Epithelial cell of prostate (primary cell): Measurements from ENCODE around the gene CTTN.
"Not testable (repeated sequence)": the region's sequence is repeated elsewhere in the genome, so short reads cannot be mapped to it uniquely, and the experiment has no call there.

Source experiments
- DNase-seq: peaks from one replicate; pipeline ENCODE4 v3.0.0-alpha.2; 2011; ENCODE audit warnings: low read depth, low spot score
- H3K27ac ChIP-seq: fragments of 450-650 bp; 2 replicates; pipeline ENCODE4 v1.5.1; 2017; ENCODE audit warnings: mild to moderate bottlenecking

CTTN gene

DNA sequence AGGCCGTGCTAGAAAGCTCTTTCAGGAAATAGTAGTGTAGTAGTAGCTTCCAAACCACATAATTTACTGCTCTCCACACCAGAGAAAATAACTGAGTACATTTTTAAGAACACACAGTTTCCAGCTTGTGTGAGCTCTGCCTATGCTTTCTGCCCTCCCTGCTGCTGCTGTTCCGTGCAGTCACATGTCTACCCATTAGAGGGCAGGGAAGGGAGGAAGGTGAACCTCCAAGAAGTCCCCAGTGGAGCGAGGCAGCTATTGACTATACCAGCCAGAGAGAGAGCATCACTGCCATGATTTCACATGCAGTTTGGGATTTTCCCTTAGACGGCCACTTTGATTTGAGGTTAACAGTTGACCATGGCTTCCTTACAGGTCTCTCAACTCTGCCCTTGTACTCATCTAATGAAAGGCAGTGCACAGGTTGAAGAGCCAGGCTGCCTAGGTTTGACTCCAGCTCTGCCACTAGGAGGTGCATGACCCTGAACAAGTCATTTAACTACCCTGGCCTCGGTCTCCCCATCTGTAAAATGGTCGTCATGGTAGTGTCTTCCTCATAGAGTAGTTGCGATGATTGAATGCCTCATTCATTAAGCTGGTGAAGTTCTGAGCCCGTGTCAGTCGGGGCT is 19.7 kb upstream of the CTTN start:
- no peak overlapping the region for H3K27ac ChIP-seq
- no peak for DNase-seq

GRCh38 chr11:70381350-70381749 is 17.0 kb upstream of the CTTN start:
- DNase-seq: no peak
- no peak overlapping the region for H3K27ac ChIP-seq

DNA sequence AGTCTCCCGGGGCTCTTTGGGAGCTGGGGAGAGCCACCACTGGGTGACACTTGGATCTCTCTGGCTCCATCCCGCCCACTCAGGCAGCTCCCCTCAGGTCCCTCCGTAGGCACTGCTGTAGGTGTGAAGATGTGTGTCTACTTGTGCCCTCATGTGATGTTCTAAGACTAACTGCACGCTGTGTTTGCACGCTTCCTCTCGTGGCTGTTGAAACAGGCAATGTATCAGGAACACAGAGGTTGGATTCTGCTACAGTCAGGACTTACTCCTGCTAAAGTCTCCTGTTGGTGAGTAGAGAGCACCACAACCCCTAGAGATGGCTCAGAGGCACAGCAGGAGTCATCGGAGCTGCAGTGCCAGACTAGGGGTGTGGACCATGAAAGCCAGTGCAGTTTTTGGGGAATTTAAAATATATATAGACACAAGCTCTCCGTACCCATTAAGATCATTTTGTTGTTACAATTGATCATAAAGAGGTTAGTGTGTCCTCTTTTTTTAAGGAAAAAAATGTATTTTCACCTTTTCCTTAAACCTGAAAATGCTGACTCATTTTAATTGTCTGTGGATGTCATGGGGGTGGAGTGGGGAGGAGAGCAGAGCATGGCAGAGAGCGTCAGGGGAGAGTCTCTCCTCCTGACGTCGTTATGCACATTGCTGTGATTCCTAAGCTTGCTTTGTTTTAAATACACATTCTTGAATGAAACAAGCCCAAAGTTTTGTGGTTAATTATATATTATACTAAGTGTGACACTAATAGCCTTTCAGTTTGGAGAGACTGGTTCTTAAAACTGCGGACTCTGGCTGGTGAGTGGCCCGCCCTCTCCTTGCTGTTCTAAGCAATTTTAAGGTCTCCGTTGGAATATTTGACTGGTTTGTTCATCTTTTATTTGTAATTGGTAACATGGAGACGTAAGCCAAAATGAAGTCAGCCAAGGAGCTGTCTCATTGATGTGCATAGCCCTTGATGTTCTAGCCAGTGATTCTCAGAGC is 16.2 kb upstream of the CTTN start:
- no peak for DNase-seq
- H3K27ac ChIP-seq: no peak overlapping the region

- no peak for DNase-seq
- no peak overlapping the region for H3K27ac ChIP-seq
Observed at GRCh38 chr11:70383664-70384565, 14.4 kb upstream of the CTTN start.

- no peak overlapping the region for H3K27ac ChIP-seq
- DNase-seq: no peak
Observed at GRCh38 chr11:70384566-70385152, 13.7 kb upstream of the CTTN start.

DNA sequence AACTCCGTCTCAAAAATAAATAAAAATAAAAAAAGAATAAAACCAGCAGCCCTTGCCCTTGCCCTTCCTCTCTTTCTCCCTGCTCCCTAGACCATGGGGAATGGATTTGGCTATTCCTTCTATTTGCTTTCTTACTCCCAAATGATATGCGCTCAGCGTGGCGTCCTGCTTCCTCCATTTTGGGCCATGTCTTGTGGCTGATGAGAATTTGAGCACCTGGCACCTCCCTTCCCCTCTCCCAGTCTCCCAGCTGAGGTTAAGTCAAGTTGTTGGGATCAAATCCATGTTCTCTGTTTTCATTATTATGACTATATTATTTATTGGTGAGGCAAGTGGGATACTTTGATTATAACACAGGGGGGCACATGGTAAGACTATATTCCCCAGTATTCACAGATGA is 10.8 kb upstream of the CTTN start:
- no peak overlapping the region for H3K27ac ChIP-seq
- no peak for DNase-seq

DNA sequence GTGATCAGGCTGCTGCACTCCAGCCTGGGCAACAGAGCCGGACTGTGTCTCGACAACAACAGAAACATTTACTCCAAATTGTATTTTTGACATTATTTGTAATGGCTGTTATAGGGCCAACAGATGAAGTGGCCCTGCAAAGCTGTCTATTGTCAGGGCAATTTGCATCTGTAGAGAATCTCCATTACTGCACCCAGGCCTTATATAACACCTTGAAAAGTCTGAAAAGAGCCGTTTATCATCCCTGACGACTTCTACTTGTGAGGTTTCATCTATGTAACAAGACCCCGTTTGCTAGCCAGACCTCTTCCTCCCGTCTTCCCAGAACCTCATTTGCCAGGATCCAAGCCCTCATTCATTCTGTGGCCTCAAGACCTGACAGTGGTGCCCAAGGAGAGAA is 9.1 kb upstream of the CTTN start:
- no peak for DNase-seq
- H3K27ac ChIP-seq: no peak overlapping the region

- DNase-seq, H3K27ac ChIP-seq: not testable (repeated sequence)
Observed at GRCh38 chr11:70390882-70391281, 7.4 kb upstream of the CTTN start.

DNA sequence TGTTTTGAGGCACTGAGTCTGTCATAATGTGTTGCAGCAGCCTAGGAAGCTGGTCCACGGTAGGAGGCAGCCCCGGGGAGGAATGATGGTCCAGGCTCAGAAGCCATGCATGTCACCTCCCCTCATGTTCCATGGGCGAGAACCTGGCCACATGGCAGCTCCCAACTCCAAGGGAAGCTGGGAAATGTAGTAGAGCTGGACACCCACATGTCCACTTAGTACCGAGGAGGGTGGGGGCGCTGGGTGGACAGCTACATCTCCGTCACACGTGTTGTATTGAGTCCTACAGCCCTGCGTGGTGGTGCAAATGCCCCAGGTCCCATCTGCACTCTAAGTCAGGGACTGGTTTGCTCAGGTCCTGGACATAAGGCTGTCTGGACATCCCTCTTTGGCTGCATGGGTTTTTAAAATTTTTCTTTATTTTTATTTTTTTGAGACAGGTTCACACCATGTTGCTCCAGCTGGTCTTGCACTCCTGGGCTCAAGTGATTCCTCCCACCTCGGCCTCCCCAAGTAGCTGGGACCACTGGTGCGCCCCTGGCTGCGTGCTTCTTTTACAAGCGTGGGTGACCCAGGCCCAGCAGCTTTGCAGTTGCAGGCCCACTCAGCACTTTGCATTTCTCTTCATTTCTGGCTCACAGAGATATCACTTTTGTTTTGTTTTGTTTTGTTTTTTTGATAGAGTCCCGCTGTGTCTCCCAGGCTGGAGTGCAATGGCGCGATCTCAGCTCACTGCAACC is 3.9 kb upstream of the CTTN start:
- DNase-seq: no peak
- H3K27ac ChIP-seq: no peak overlapping the region

- H3K27ac ChIP-seq: peak overlapping the region; percentile 96
- no peak for DNase-seq
Observed at GRCh38 chr11:70397336-70397982, 870 bp upstream of the CTTN start.

DNA sequence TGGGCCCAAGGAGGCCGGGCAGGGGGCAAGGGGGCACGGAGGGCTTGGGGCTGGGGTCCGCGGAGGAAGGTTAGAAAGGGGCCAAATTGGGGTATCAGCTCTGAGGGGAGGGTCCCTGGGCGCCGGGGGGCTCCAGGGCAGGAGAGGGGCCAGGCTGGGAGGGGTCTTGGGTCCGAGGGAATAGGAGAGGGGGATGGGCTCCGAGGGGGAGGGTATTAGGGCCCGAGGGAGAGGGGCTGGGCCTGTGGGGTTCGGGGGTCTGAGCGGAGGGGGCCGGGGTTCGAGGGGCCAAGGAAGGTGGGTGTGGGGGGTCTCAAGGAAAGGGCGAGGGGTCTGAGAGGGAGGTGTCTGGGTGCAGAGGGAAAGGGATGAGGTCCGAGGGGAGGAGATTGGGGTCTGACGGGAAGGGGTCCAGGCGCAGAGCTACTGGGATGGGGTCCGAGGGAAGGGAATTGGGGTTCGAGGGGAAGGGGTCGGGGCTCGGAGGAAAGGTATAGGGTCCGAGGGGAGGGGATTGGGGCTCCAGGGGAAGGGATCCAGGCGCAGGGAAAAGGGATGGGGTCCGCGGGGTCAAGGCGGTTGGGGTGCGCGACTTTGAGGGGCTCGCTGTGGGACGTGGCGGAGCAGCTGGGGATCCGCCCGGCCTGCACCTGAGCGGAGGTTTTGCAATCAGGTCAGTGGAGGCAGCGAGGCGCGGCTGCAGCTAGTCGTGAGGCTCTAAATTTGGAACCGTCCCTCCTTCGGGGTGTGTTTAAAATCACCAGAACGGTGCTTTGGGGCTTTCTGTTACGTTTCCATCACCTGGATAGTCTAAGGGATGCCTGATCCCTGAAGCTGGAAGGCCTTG is 728 bp downstream of the CTTN start:
- peak overlapping the region; percentile 96 for H3K27ac ChIP-seq
- DNase-seq: no peak

DNA sequence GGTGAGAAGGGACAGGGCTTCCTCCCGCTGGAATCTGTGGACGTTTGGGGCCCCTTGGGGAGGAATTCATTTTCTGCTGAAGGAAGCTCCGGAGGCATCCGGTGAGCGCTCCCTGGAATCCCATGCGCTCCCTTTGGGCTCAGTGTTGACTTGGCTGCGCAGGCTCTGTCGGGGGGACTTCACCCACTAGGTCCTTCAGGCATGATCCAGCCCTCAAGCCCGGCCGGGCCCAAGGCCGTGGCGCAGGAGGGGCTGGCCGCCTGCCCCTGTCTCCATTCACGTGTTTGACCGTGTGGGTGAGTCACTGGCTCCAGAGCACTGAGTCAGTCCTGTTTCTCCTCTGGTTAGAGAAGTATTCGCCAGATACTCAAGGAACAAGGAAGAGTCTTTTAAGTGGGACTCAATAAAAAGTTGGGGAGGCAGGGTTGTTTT is 1.4 kb downstream of the CTTN start:
- DNase-seq: peak; percentile 70
- H3K27ac ChIP-seq: peak overlapping the region; percentile 96

DNA sequence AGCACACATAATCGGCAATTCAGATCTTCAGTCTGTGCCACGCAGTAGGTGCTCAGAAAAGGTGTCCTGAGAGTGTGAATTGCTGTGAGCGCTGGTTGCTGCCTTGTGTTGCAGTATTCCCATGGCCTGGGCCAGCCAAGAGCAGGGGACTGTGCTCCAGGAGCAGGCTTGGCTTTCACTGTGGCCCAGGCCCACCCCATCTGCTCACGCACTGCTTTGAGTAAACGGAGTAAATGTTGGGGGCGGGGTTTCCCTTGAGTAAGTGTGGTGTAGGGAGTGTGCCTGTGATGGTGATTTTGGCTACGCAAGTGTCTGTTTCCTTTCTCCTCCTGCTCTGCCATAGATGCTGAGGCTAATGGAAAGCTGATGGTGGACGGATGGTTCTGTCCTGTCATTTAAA is 2.3 kb downstream of the CTTN start:
- DNase-seq: no peak
- H3K27ac ChIP-seq: peak overlapping the region; percentile 96

DNA sequence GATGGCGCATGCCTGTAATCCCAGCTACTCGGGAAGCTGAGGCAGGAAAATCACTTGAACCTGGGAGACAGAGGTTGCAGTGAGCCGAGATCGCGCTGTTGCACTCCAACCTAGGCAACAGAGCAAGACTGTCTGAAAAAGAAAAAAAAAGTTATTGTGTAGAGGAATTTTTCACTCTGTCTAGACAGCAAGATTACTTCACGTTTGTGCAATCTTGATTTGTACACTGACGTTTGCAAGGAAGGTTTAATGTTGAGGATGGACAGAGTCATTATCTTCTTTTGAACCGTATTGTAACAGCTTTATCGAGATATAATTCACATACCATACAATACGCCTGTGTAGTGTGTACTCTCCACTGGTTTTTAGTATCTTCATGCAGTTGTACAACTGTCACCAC is 3.7 kb downstream of the CTTN start:
- H3K27ac ChIP-seq: peak overlapping the region; percentile 13
- no peak for DNase-seq

GRCh38 chr11:70402685-70403084 is 4.4 kb downstream of the CTTN start:
- DNase-seq: no peak
- H3K27ac ChIP-seq: peak overlapping the region; percentile 13

- DNase-seq: no peak
- H3K27ac ChIP-seq: no peak overlapping the region
Observed at GRCh38 chr11:70404244-70404643, 5.9 kb downstream of the CTTN start.

- DNase-seq: no peak
- H3K27ac ChIP-seq: no peak overlapping the region
Observed at GRCh38 chr11:70405679-70406395, 7.5 kb downstream of the CTTN start.
